DND-41 (cell line): ENCODE results near the gene PRDX5.

Experiments
- ATAC-seq: fragments of 200-7000 bp; cut with Tn5 transposase; 3 replicates; pipeline ENCODE4 v1.9.1; 2021; ENCODE audit warnings: low read depth; ENCODE audit not compliant: insufficient read depth
- DNase-seq: peaks from one replicate; pipeline ENCODE4 v3.0.0-alpha.2; 2020
- H2AFZ ChIP-seq: 2 replicates; pipeline ENCODE4 v1.6.0; 2012; ENCODE audit warnings: low read depth, low read length
- H3K27ac ChIP-seq: 2 replicates; pipeline ENCODE4 v1.5.1; 2012; ENCODE audit warnings: low read length, inconsistent platforms
- H3K27me3 ChIP-seq: fragments of 200-600 bp; sonication (generic); 2 replicates; pipeline ENCODE4 v1.6.0; 2012; ENCODE audit warnings: low read length, mild to moderate bottlenecking, inconsistent platforms; ENCODE audit not compliant: insufficient read depth, poor library complexity
- H3K36me3 ChIP-seq: 2 replicates; pipeline ENCODE4 v1.5.1; 2012; ENCODE audit warnings: low read length, inconsistent platforms; ENCODE audit not compliant: insufficient read depth
- H3K4me1 ChIP-seq: 2 replicates; pipeline ENCODE4 v1.5.1; 2012; ENCODE audit warnings: mild to moderate bottlenecking, low read length; ENCODE audit not compliant: insufficient read depth
- H3K4me2 ChIP-seq: 2 replicates; pipeline ENCODE4 v1.6.0; 2012; ENCODE audit warnings: mild to moderate bottlenecking, moderate library complexity, low read length, inconsistent platforms; ENCODE audit not compliant: insufficient read depth
- H3K4me3 ChIP-seq, 2 experiments: fragments of 200-600 bp in 1 of 2; shearing (Covaris generic) in 1 of 2; 2 replicates each; pipeline ENCODE4 v1.5.1; 2012 to 2016; ENCODE audit warnings: inconsistent platforms in 2 of 2, low read length in 2 of 2, mild to moderate bottlenecking in 2 of 2, low read depth in 1 of 2, moderate library complexity in 1 of 2
- H3K79me2 ChIP-seq: 2 replicates; pipeline ENCODE4 v1.6.0; 2012; ENCODE audit warnings: low read length, inconsistent platforms; ENCODE audit not compliant: insufficient read depth
- H3K9ac ChIP-seq: 2 replicates; pipeline ENCODE4 v1.6.0; 2012; ENCODE audit warnings: low read depth, mild to moderate bottlenecking, inconsistent platforms, low read length, moderate library complexity
- H3K9me3 ChIP-seq: 2 replicates; pipeline ENCODE4 v1.5.1; 2012; ENCODE audit warnings: low read length, moderate library complexity, mild to moderate bottlenecking, inconsistent platforms; ENCODE audit not compliant: insufficient read depth, severe bottlenecking
- H4K20me1 ChIP-seq: 2 replicates; pipeline ENCODE4 v1.6.0; 2012; ENCODE audit warnings: low read length; ENCODE audit not compliant: insufficient read depth
- EZH2 ChIP-seq: IDR thresholded peaks from 3 replicates; pipeline ENCODE4 v1.6.1; 2012; ENCODE audit warnings: borderline replicate concordance, low read depth, mild to moderate bottlenecking, moderate library complexity, low read length, inconsistent platforms; ENCODE audit not compliant: severe bottlenecking
- TF ChIP-seq, protein P1 (sequence below): IDR thresholded peaks from 2 replicates; pipeline ENCODE4 v1.5.1; 2012; ENCODE audit warnings: borderline replicate concordance, low read length, moderate library complexity, mild to moderate bottlenecking; ENCODE audit not compliant: poor library complexity, severe bottlenecking; ENCODE audit errors: extremely low read depth

Gene PRDX5

DNA sequence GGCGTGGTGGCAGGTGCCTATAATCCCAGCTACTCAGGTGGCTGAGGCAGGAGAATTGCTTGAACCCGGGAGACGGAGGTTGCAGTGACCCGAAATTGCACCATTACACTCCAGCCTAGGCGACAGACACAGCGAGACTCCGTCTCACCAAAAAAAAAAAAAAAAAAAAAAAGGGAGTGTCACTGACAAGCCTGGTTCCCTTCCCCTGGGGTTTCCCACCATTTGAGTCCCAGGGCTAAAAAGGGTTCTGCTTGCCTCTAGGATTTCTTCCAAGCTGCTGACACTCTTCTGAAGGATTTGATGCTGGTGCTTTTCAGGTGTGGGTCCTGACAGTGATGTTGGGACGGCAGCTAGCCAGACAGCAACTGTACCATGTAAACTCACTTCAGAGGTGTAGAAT is 20.8 kb downstream of the PRDX5 start:
- no peaks in the 10 kb centered on the region for H3K79me2 ChIP-seq
- H3K4me3 ChIP-seq, result no peak overlapping the region
- no peaks in the 10 kb centered on the region for H3K36me3 ChIP-seq
- H3K27ac ChIP-seq, result no peak overlapping the region
- TF ChIP-seq, protein P1, sequence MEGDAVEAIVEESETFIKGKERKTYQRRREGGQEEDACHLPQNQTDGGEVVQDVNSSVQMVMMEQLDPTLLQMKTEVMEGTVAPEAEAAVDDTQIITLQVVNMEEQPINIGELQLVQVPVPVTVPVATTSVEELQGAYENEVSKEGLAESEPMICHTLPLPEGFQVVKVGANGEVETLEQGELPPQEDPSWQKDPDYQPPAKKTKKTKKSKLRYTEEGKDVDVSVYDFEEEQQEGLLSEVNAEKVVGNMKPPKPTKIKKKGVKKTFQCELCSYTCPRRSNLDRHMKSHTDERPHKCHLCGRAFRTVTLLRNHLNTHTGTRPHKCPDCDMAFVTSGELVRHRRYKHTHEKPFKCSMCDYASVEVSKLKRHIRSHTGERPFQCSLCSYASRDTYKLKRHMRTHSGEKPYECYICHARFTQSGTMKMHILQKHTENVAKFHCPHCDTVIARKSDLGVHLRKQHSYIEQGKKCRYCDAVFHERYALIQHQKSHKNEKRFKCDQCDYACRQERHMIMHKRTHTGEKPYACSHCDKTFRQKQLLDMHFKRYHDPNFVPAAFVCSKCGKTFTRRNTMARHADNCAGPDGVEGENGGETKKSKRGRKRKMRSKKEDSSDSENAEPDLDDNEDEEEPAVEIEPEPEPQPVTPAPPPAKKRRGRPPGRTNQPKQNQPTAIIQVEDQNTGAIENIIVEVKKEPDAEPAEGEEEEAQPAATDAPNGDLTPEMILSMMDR, result no peak
- no peak for TF ChIP-seq EZH2
- H3K4me1 ChIP-seq, result peaks cover 11% of the 10 kb centered on the region
- H3K4me2 ChIP-seq, result no peak overlapping the region
- H3K9ac ChIP-seq, result no peak overlapping the region
- H2AFZ ChIP-seq, result no peak overlapping the region
- no peaks in the 10 kb centered on the region; the same call in 1 of the 2 replicates for H4K20me1 ChIP-seq
- H3K27me3 ChIP-seq, result no peaks in the 10 kb centered on the region
- H3K9me3 ChIP-seq, result no peaks in the 10 kb centered on the region
- ATAC-seq (no peak), DNase-seq (no peak)

DNA sequence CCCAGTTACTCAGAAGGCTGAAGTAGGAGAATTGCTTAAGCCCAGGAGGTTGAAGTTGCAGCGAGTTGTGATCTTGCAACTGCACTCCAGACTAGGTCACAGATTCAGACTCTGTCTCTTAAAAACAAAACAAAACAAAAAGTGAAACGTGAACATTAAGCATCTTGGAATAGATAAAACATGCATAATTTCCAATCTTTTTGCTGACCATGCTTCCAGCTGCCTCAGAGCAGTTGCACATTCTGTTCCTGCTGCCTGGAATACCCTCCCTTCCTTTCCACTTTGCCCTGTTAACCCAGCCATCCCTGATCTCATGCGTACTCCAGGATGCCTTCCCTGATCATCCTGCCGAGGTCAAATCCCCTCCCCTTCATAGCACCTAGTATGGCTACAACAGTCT is 21.4 kb downstream of the PRDX5 start:
- no peak for ATAC-seq
- no peak overlapping the region for H3K4me3 ChIP-seq
- H3K27me3 ChIP-seq, result no peaks in the 10 kb centered on the region
- peaks cover 11% of the 10 kb centered on the region for H3K4me1 ChIP-seq
- no peak overlapping the region for H3K27ac ChIP-seq
- H3K79me2 ChIP-seq, result no peaks in the 10 kb centered on the region
- H2AFZ ChIP-seq, result peak overlapping the region; percentile 7; the same call in 1 of the 2 replicates
- TF ChIP-seq, protein P1, result no peak
- TF ChIP-seq EZH2, result no peak
- no peak overlapping the region for H3K4me2 ChIP-seq
- H3K36me3 ChIP-seq, result no peaks in the 10 kb centered on the region
- no peak for DNase-seq
- H3K9ac ChIP-seq, result no peak overlapping the region
- no peaks in the 10 kb centered on the region; the same call in 1 of the 2 replicates for H4K20me1 ChIP-seq
- no peaks in the 10 kb centered on the region for H3K9me3 ChIP-seq

DNA sequence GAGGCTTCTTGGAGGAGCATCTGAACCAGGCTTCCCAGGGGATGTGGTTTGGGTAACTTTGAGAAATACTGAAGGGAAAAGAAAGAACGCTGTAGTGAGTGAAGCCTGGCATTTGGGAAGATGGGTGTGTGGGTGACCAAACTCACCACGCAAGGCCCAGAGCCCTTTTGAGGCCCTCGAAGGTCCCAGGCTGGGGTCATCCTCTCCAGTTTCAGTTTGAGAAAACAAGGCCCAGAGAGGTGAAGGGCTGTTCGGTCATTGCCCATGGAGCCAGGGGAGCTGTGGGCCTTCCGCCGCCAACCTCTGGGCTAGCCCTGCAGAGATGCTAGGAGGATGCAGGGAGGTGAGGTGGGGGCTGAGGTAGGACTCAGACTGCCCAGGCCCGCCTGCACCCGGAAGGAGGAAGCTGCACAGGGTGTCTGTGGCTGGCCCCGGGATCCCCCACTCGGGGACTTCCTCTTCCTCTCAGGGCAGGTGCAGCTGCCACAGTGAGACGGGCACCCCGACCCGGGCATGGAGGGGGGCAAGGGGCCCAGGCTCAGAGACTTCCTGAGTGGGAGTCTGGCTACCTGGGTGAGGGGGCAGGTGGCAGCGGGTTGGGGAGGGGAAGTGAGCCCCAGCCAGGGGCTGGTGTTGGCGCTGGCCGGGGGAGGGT is 22.0 kb downstream of the PRDX5 start, which contains the start of gene CCDC88B:
TSS of gene CCDC88B (plus strand) at position 451 of the 655 bp plus-strand sequence. CDS start at position 514, 63 bp downstream.
- H3K27me3 ChIP-seq, result no peaks in the 10 kb centered on the region
- H4K20me1 ChIP-seq, result no peaks in the 10 kb centered on the region; the same call in 1 of the 2 replicates
- H3K79me2 ChIP-seq, result no peaks in the 10 kb centered on the region
- no peak for TF ChIP-seq EZH2
- peaks cover 11% of the 10 kb centered on the region for H3K4me1 ChIP-seq
- no peak within 1 kb of the TSS for H3K4me3 ChIP-seq
- H3K36me3 ChIP-seq, result no peaks in the 10 kb centered on the region
- ATAC-seq (peak; percentile 92), DNase-seq (peak; percentile 77)
- H3K4me2 ChIP-seq, result no peak within 1 kb of the TSS
- H2AFZ ChIP-seq, result peak within 1 kb of the TSS; percentile 7; the same call in 1 of the 2 replicates
- no peak within 1 kb of the TSS for H3K27ac ChIP-seq
- no peak within 1 kb of the TSS for H3K9ac ChIP-seq
- H3K9me3 ChIP-seq, result no peaks in the 10 kb centered on the region

DNA sequence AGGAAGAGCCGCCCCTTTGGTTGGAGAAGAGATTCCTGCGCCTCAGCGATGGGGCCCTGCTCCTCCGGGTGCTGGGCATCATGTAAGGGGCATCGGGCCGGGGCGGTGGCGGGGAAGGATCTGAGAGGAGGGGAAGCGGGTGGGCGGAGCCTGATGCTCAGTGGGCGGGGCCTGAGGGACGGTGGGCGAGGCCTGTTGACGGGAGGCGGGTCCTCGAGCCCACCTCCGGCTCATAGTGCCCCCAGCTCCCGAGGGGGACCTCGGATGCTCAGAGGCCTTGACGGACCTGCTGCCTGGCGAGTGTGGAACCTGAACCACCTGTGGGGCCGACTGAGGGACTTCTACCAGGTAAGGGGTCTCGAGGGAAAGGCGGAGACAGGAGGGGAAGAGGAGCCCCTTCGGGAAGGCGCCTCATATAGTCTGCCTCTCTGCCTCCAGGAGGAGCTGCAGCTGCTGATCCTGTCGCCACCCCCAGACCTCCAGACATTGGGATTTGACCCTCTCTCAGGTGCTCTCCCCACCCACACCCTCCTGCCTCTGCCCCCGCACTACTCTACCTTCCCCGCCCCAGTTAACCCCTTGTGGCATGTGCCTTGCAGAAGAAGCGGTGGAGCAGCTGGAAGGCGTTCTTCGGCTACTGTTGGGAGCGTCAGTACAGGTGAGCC is 22.9 kb downstream of the PRDX5 start:
- no peak overlapping the region for H3K4me2 ChIP-seq
- H3K27me3 ChIP-seq, result no peaks in the 10 kb centered on the region
- H3K36me3 ChIP-seq, result no peaks in the 10 kb centered on the region
- ATAC-seq (peak; percentile 41; the same call in 2 of the 3 replicates), DNase-seq (peak; percentile 47)
- H3K9me3 ChIP-seq, result no peaks in the 10 kb centered on the region
- no peak overlapping the region for H3K9ac ChIP-seq
- no peaks in the 10 kb centered on the region for H3K79me2 ChIP-seq
- no peaks in the 10 kb centered on the region; the same call in 1 of the 2 replicates for H4K20me1 ChIP-seq
- H2AFZ ChIP-seq, result no peak overlapping the region
- H3K4me3 ChIP-seq, result no peak overlapping the region
- no peak for TF ChIP-seq EZH2
- TF ChIP-seq, protein P1, result no peak
- H3K27ac ChIP-seq, result no peak overlapping the region
- H3K4me1 ChIP-seq, result peaks cover 11% of the 10 kb centered on the region
